HG02870 (cell line): ENCODE results near the gene VAC14.

Experiments used
- ATAC-seq: cut with Tn5 transposase; IDR thresholded peaks from one replicate; pipeline ENCODE4 v1.9.1; 2021; ENCODE audit warnings: mild to moderate bottlenecking, moderate library complexity; ENCODE audit not compliant: unreplicated experiment

The VAC14 gene

DNA sequence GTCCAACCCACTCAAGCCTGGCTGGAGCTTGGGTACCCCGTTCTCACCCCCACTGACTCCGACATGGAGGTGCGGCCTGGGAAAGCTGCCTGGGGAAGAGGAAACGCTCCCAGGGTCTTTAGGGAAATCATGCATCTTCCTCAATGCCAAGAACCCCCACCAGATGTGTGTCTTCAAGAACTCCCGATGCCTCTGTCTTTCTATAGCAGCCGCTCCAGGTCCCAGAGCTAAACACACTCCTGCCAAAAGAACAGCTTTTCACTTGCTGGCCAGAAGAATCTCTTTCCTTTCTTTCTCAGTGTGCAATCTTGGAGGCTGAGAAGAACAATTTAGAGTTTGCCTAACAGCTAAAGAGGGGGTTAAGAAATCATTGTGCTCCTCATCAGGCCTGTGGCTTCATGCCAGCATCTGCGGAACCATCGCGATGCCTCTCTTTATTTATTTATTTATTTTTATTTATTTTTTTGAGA, 74.0 kb downstream of the VAC14 start:
- ATAC-seq, result no peak

DNA sequence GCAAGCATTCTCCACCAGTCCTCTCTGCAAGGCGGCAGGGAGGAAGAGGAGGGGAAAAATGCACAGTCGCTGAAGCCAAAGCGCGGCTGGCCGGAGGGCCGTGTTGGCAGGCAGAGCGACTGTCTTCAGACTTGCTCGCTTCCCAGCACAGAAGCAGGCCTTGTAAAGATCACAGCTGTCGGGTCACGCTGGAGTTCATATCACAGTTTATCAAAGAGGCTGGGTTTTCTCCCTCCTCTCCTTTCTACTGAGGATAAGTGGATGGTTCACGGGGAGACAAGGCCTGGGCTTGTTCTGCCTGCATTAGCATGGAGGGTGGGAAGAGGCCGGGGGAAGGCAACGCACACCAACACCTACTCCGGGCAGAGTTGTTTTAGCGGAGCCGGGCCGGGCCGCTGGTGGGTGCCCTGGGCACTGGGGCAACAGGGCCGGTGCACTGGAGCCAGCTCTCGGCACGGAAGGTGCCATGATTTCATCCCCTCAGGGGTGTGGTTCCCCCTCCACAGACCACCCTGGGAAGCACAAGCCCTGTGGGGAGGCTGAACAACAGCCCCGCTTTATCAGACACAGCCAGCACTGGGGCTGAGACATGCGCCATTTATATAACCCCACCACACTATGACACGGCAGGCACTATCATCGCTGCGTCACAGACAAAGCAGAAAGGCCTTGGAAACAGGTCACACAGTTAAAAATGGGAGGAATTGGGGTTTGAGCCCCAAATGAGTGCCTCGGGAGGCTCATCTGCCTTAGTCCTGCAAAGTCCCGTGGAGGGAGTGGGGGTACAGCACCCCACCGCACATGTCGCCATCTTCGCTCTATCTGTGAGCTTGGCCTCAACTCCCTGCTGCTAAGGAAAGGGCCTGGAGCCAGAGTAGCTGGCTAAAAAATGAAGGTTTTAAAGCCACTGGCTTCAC, 74.8 kb downstream of the VAC14 start:
- no peak for ATAC-seq

DNA sequence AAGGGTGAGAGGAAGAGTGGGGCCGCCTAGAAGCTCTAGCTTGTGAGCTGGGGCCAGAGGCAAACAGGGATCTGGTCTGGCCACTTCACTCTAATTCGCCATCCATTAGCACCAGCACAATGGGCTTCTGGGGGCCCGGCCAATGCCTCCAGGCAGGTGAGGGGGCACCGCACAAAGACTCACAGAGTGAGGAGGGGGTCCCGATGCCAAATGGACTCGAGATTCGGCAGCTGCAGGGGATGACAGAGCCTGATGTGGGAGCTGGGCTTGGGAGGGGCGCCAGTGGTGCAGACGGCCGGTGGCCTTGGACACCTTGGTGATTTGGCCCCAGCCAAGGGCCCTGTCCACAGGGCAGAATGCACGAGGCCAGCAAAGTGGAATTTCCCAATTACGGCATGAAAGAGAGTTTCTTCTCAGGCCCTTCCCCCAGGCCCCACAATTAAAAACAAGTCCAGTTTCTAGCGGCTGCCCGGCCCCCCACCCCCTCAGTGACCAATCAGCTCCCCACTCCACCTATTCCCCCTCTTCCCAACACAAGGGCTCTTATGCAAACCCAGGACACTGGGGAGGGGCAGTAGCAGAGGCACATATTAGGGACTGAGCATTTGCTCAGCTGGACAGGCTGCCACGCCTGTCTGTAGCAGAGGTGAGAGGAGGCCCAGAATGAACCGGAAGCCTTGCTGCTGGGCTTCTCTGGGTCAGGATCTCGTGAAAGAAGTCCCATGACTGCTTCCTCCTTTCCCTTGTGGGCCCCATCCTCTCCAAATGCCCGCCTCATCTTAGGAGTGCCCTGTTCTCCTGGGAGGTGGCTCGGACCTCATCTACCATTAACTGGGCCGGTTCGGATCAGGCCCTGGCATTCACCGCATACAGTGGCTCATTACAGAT, 75.7 kb downstream of the VAC14 start:
- ATAC-seq, result no peak

DNA sequence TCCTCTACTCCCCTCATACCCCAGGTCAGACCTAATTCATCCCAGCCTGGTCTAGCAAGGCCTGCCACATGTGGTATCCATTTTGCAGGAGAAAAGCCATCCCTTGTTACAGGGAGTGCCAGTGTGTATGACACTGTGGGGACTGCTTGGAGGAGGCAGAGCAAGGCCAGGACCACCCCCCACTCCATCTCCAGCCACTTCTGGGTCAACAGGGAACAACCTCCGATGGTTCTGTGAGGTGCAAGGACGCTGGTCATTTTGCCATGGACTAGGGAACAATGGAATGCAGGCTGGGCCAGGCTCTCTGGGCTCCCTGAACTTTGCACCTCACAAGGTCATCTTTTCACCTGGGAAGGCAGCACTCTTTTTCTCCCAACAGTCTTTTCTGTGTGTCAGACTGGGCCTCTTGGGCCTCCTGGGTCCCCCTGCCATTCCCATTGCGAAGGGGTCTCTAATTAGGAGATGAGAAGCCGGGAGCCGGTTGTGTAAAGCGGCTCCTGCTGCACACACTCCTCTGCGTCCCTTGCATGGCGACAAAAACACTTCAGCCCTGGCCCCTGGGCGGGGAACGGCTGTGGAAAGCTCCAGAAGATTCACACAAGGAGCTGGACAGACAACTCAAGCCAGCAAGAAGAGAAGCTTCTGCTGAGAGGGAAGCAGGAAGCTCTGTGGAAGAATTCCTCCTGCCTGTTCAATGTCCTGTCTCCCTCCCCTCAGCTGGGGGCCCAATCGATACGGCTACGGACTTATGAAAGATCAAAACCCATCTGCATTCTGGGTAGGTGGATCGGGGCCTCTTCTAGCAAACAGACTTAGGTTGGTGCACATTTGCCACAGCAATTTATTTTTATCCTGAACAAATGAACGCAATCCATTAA, 76.6 kb downstream of the VAC14 start:
- no peak for ATAC-seq

DNA sequence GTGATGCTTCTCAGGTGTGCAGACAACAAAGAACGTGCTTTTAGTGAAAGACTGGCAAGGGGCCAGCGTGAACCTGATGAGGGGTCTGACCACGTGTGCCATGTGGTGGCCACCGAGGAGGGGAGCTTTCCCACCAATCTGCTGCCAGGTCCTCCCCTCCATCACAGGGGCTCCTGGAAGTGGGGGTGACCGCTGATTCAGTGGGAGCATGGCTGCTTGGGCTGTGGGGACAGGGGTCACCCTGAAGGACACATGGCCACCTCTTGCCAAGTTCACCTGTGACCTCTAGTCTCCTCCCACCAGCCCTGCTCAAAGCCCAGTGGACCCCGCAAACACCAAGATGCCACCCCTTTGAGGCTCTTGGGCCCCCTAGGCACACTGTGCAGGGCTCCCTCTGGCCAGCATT, 77.2 kb downstream of the VAC14 start:
- no peak for ATAC-seq

DNA sequence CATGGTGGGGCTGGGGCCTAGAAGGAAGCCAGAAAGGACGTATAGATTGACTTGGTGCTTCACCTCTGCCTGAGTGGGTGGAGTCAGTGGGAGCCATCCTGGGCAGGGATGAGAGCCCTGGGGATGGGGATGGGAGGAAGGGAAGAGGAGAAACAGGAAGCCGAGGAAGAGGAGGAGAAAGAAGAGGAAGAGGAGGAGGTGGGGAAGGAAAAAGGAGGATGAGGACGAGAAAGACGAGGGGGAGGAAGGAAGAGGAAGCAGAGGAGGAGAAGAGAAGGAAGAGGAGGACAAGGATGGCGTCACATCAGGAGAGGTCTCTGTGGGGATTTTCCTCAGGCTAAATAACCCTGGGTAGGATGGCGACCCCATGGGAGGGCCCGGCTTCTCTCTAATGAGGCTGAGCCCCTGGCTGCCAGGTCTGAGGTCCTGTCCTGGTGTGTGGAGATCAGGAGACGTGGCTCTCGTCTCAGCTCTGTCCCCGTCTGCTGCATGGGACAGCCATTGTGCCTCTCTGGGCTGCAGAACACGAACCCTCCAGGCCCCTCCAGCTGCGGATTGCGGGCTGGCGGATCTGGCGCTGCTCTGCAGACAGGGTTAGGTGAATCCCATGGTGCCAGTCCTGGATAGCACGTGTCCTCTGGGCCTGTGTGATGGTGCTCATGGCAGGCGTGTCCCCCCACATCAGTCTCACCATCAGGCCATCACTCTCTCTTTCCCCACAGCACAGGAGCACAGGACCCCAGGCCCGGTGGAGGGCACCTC, 79.6 kb downstream of the VAC14 start:
- no peak for ATAC-seq

DNA sequence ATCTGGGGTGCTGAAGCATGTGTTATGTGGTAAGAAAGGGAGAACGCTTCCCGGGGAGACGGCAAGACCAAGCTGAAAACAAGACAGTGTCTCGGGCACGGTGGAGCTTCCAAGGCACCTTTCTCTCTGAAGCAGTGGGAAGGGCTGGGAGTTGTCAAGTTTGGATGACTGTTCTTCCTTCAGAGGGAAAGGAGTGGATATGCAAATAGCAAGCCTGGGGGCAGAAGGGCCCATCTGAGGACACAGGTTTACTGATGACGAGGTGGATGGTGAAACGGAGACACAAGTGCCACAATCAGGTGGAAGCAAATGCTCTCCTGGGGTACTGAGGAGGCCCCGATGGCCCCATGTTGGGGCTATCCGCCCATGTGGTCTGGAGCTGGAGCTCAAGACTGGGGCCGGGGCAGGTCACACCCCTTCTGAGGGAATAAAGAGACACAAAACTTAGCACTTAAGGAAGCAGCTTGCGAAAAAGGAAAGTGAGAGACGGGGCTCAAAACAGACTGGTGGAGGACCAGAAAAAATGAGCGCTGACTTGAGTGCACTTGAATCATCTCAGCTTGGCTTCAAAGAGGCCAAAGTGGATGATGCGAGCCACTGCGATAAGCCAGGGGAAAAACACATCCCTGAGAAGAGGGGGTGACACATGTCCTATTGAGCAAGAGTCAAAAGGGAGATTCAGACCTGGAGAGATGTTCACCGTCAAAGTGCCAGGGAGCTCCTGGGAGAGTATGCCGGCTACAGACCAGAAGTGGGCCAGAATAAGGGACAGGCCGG, 80.3 kb downstream of the VAC14 start:
- no peak for ATAC-seq

DNA sequence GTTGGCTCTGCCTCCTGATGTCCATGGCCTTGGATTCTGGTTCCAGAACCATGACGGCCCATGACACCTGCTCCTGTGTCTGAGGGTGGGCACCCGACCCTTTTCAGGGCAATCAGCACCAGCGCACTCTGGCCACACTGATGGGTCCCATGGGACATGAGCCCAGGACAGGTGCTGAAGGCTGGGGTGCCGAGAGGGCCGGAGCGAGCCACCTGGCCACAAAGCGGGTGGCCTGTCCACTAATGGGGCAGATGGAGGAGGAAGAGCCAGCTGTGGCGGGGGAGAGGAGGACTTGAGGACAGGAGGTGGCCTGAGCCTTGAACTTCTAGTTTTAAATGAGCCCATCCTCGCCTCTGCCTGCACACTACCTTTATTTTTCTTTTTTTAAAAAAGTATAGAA, 83.9 kb downstream of the VAC14 start:
- ATAC-seq, result no peak

DNA sequence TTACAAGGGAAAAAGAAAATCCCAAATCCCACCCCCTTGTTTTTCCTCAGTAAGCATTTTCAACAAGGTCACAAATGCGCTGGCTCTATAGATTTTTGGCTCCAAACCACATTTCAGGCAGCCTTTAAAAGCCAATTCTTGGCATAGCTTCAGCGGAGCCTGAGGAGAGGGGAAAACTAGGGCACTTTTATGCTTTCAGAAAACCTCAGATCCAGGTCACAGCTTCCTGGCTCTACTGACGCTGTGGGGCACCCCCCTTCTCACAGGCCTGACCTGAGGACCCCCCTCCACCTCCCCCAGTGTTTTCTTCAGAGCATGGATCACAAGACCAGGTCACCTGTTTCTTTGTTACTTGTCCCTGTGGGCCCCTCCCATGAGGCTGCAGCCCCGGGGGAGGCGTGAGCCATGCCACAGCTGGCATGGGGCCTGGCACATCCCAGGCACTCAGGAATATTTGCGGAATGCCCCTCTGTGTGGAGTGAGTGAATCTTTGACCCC, 85.0 kb downstream of the VAC14 start:
- ATAC-seq, result no peak

DNA sequence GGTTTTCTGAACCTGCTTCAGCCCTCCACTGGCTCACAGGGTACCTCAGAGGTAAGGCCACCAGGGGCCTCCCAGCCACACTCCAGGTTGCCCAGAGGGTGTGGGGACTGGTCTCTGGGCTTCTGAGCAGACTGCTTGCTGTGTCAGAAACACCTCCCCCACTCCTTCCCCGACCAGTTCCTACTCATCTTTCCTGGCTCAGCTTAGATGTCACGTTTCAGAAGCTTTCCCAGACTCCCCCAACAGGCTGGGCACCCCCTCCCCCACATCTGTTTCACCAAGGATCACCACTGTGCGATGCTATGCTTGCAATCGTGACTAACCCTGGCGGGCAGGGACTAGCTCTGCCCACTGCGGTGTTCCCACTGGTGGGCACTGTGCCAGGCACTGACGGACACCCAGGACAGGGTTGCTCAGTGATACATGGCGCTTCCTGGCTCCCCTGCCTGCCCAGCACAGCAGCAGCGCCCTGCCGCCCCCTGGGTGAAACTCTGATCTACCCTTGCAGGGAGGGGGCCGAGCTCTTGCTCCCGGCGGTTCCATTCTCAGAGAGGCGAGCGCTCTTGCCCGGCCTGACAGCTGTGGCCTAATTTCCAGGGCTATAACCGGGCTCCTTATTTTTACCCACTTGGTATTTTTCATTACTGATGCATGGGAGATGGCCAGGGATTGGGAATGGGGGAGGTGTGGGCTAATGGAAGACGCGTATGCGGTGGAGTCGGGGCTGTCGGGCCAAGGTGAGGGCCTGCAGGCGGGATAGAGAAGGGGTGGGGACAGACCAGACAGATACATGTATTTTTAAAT, 85.7 kb downstream of the VAC14 start:
- no peak for ATAC-seq

DNA sequence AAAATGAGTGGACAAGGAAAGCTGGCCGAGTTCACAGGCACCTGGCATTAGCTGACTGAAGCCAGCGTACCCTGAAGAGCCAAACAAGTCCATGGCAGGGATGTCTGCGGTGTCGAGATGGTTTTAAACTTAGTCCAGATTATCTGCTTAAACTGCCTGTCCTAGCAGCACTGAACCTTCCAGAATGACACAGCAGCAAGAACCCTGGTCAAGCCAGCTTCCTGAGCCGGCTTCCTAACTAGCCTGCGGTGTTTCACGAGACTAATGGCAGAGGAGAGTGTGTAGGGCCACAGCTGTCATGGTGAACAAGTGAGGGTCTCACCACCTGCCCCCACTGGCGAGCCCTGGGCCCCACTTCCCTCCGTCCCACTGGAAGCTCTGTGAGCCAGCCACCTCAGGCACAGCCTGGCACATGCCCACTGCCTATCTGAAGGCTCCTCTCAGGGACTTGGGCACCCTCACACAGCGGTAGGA, 86.3 kb downstream of the VAC14 start:
- no peak for ATAC-seq

DNA sequence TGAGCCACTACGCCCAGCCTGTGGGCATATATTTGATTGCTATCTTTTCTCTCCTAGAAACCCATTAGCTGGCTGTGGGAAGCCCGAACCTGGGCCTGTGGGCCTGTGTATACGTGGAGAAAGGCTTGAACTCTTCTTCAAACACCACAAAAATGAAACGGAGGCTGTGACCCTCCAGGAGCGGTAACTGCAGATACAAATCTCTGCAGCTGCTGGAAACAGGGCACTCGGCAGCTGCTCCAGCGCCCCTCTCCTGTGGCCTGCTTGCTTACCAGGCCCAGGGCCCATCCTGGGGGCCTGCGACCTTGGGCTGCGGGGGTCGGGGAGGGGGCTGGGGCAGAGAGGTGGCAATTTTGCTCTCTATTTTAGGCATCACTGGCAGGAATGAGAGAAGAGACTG, 87.1 kb downstream of the VAC14 start:
- ATAC-seq, result no peak

DNA sequence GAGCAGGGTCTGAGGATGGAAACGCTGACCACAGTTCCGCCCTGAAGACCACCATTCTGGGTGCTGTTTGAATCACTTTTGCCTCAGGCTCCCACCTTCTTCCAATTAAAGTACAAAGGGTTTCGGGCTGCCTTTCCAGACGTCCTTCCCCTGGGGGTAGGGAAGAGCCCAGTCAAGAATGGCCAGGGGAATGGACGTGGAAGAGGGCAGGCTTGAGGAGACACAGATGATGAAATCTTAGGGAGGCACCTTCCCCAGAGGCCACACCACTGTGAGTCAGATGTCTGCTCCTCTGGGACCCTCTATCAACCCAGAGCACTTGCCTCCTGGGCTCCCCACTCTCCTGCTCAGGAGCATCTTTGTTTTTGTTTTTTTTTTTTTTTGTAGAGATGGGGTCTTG, 87.6 kb downstream of the VAC14 start:
- ATAC-seq, result no peak

DNA sequence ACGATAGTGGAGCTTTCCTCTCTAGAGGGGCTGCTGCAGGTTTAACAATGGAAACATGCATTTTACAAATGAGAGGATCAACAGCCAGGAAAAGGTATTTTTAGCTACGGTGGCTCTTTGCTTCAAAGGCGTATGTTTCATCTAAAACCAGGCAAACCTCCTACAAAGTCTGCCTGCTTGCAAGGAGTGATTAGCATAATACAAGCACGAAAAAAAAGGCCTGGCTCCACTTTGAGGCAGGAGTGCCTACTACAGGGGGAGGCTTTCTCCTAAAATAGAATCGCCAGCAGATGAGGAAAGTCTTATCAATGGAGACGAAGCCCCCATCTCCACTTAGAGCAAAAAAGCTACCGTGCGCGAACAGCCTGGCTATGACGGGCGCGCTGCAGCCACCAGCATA, 88.0 kb downstream of the VAC14 start:
- no peak for ATAC-seq

DNA sequence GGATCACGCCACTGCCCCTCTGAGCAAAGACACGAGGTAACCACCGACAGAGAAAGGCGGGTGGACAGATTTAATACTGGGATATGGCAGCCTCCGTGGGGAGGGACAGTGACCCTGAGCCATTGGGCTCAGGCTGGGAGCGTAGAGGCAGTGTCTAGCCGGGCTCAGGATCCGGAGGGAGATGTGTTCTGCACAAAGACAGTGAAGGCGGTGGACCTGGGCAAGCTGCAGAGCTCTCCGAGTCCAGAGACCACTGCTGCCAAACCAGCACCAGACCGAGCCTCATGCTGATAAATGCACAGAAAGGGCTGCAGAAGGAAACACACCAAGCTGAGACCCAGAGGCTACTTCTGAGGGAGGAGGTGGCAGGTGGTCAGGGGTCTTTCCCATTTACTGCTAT, 88.6 kb downstream of the VAC14 start:
- ATAC-seq, result no peak

DNA sequence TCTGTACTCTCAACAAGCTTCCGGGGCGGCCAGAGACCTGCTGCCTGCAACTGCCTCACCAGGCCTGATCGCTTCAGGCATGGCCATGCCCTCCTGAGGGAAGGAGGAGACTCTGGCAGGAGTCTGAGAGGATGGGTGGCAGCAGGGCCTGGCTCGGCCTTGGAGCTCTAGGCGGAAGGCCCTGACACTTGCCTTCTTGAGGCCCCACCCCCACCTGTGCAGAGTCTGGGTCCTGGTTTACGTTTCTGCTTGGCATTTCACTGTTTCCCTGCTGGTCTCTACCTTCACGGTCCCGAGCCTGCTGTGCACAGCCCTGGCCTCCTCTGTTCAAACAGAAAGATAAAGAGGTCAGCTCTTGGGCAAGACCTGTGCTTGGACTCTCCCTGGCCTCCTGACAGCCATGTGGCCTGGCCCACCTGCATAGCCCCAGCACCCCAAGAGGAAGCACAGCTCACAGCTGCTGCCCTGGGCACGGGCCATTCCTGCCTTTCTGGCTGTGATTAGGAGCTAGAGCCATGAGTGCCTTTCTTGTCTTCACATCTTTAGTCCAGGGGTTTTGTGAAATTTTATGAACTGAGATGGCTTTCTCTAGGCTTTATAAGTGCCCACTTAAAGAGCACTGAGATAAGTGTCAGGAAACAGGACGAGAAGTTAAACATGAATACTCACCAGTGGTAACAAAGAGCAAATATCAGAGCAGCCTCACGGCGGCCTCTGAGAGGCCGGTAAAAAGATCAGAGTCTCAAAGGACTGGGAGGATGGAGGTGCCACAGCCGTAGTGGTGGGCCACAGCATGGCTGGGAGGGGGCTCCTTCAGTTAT, 89.5 kb downstream of the VAC14 start:
- ATAC-seq, result no peak
